PC-9 (cell line): ENCODE measurements around the gene PIN1. TPM values are rescaled to one million over a fixed set of nuclear protein-coding genes. Genes with fewer than 3 reads are reported as not detected.

Experiments
- BruUV-seq: library from RNA; stranded (reverse); fragments of 400-500 nt; replicated peaks from 2 replicates; lab custom pipeline; 2021; lab: Mats Ljungman, UMichigan
- CTCF ChIA-PET: fragments of 300-600 bp; sonication (Branson Sonifier 250); formaldehyde crosslinking; loops from one replicate; lab custom pipeline; 2022; ENCODE audit warnings: antibody characterized with exemption; lab: Charles Lee
- POLR2A ChIA-PET: fragments of 300-600 bp; sonication (Branson Sonifier 250); formaldehyde crosslinking; loops from one replicate; lab custom pipeline; 2022; ENCODE audit warnings: antibody characterized with exemption; ENCODE audit not compliant: unreplicated experiment; lab: Charles Lee
- DNase-seq, 2 experiments: peaks; one replicate each; pipeline versions ENCODE4 v3.0.0 to v3.0.0-alpha.2; 2015 to 2022; ENCODE audit warnings: mixed read lengths in 1 of 2
- H2AFZ ChIP-seq: fragments of 200-600 bp; sonication (generic); 2 replicates; pipeline ENCODE4 v1.8.1; 2017; ENCODE audit warnings: antibody characterized with exemption
- H3F3A ChIP-seq: fragments of 200-600 bp; sonication (generic); 2 replicates; pipeline ENCODE4 v1.8.1; 2017; ENCODE audit warnings: antibody characterized with exemption, mild to moderate bottlenecking, low read depth; ENCODE audit not compliant: insufficient read depth
- H3K27ac ChIP-seq: fragments of 200-600 bp; sonication (generic); 2 replicates; pipeline ENCODE4 v1.6.1; 2016; ENCODE audit warnings: mixed run types
- H3K27me3 ChIP-seq: fragments of 200-600 bp; sonication (generic); 2 replicates; pipeline ENCODE4 v1.6.1; 2016; ENCODE audit warnings: low read depth, mixed run types; ENCODE audit not compliant: insufficient read depth
- H3K36me3 ChIP-seq: fragments of 200-600 bp; sonication (generic); 2 replicates; pipeline ENCODE4 v1.6.1; 2016; ENCODE audit warnings: low read depth, mixed run types
- H3K4me1 ChIP-seq: fragments of 200-600 bp; sonication (generic); replicated peaks from 2 replicates; pipeline ENCODE4 v1.6.1; 2016; ENCODE audit warnings: mixed run types; ENCODE audit not compliant: insufficient read depth
- H3K4me2 ChIP-seq: fragments of 200-600 bp; sonication (generic); 2 replicates; pipeline ENCODE4 v1.6.1; 2017; ENCODE audit warnings: mixed run types
- H3K4me3 ChIP-seq: fragments of 200-600 bp; sonication (generic); 2 replicates; pipeline ENCODE4 v1.6.1; 2016; ENCODE audit warnings: mixed run types
- H3K79me2 ChIP-seq: fragments of 200-600 bp; sonication (generic); 2 replicates; pipeline ENCODE4 v1.6.1; 2017; ENCODE audit warnings: low read depth, mixed run types
- H3K9me2 ChIP-seq: fragments of 200-600 bp; sonication (generic); 2 replicates; pipeline ENCODE4 v1.8.1; 2017; ENCODE audit warnings: mild to moderate bottlenecking; ENCODE audit not compliant: insufficient read depth
- H3K9me3 ChIP-seq: fragments of 200-600 bp; sonication (generic); 2 replicates; pipeline ENCODE4 v1.8.1; 2016; ENCODE audit warnings: low read depth; ENCODE audit not compliant: insufficient read depth
- H4K20me1 ChIP-seq: fragments of 200-600 bp; sonication (generic); 2 replicates; pipeline ENCODE4 v1.8.1; 2017; ENCODE audit not compliant: insufficient read depth
- CTCF ChIP-seq: fragments of 200-600 bp; sonication (generic); conservative IDR thresholded peaks from 2 replicates; pipeline ENCODE4 v1.6.1; 2017; ENCODE audit warnings: mixed run types, antibody characterized with exemption, mild to moderate bottlenecking, moderate library complexity
- EZH2 ChIP-seq: fragments of 200-600 bp; sonication (generic); IDR thresholded peaks from 2 replicates; pipeline ENCODE4 v1.8.0; 2017; ENCODE audit warnings: antibody characterized with exemption, low read depth
- intact Hi-C: fragments of 100-400 bp; cut with micrococcal nuclease; formaldehyde crosslinking; loops from one replicate; pipeline ENCODE4 v1.10.0; 2022; ENCODE audit not compliant: unreplicated experiment
- total RNA-seq: library from RNA; stranded (reverse); gene quantifications from 2 replicates; pipeline ENCODE4 v1.2.3, GENCODE V29; 2021

Gene PIN1
- total RNA-seq, 1 experiment from 2014 or later: 74.1 TPM

DNA sequence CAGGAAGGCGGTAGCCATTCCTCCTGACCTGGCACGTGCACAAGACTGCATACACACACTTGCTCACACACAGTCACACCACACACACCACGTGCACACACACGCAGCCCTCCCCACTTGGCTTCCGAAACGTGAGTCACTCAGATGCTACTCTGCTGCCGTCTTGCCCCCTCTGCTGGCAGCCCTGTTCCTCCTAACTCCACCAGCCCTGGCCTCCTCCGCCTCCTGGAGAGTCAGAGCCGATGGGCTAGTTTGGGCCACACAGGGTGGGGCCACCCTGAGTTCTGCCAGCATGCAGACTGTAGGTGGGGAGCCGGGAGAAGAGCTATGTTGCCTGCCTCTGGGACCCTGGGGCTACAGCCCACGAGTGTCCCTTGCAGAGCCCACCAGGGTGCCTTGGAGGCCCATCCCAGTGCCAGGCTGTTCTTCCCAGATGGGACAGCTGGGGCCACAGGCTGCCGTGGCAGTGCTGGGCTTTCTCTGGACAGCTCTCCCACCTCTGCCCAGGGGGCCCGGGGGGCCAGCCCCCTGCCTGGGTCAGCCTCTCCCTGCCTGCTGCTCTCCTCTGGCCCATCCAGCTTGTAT is 12.1 kb downstream of the PIN1 start:
- Histone ChIP-seq H3K36me3 (peaks cover 5% of the 10 kb centered on the region; the same call in 1 of the 2 replicates), H3K4me3 (no peak overlapping the region), H3K27ac (no peak overlapping the region), H3K9me3 (peaks cover 4% of the 10 kb centered on the region; the same call in 1 of the 2 replicates), H3K4me1 (no peaks in the 10 kb centered on the region), H3K9me2 (no peaks in the 10 kb centered on the region), H3F3A (no peaks in the 10 kb centered on the region), H4K20me1 (0 out of 2 replicates have a peak, but pooled peaks cover 3% of the 10 kb centered on the region), H3K27me3 (no peaks in the 10 kb centered on the region), H3K79me2 (no peaks in the 10 kb centered on the region), H2AFZ (no peak overlapping the region), H3K4me2 (no peak overlapping the region)
- ChIA-PET CTCF (no interaction called here), POLR2A (no interaction called here)
- no TSS peak for BruUV-seq
- TF ChIP-seq EZH2 (no peak), CTCF (peak; percentile 56; the same call in 1 of the 2 replicates)
- intact Hi-C loops: loop anchor here (5.0 kb wide), 1 partner anchor 65 kb away; no protein-coding TSS in a partner anchor
- DNase-seq: peak in 1 of 2 experiments; percentile 41

DNA sequence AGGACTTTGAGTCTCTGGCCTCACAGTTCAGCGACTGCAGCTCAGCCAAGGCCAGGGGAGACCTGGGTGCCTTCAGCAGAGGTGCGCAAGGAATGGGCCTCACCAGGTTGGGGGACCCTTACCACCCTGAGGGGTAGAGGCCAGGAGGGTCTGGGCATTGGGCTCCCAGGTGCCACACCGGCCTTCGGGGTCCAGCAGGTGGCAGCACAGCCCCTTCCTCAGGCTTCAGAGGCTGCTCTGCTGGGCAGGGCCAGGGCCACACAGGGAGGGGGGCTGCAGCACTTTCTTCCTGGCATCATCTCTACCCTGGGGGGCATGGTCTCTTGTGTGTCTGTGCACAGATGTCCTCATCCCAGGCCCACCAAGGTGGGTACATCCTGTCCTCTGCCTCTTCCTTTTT is 12.9 kb downstream of the PIN1 start:
- H3K9me2 ChIP-seq: no peaks in the 10 kb centered on the region
- no peaks in the 10 kb centered on the region for H3K4me1 ChIP-seq
- no peak overlapping the region for H3K27ac ChIP-seq
- no TSS peak for BruUV-seq
- intact Hi-C loops: loop anchor here (5.0 kb wide), 1 partner anchor 64 kb away; no protein-coding TSS in a partner anchor
- CTCF ChIA-PET: interaction anchor here (0.5 kb wide), 1 partner anchor 260 kb away, joined by 3 read pairs; no protein-coding TSS in a partner anchor
- no peak overlapping the region for H3K4me2 ChIP-seq
- H3F3A ChIP-seq: no peaks in the 10 kb centered on the region
- H3K36me3 ChIP-seq: peaks cover 5% of the 10 kb centered on the region; the same call in 1 of the 2 replicates
- H4K20me1 ChIP-seq: 0 out of 2 replicates have a peak, but pooled peaks cover 3% of the 10 kb centered on the region
- peak in 1 of 2 experiments; percentile 29 for DNase-seq
- no peaks in the 10 kb centered on the region for H3K79me2 ChIP-seq
- no peak overlapping the region for H3K4me3 ChIP-seq
- peaks cover 4% of the 10 kb centered on the region; the same call in 1 of the 2 replicates for H3K9me3 ChIP-seq
- POLR2A ChIA-PET: no interaction called here
- no peak overlapping the region for H2AFZ ChIP-seq
- peak; percentile 77 for TF ChIP-seq CTCF
- TF ChIP-seq EZH2: no peak
- no peaks in the 10 kb centered on the region for H3K27me3 ChIP-seq

DNA sequence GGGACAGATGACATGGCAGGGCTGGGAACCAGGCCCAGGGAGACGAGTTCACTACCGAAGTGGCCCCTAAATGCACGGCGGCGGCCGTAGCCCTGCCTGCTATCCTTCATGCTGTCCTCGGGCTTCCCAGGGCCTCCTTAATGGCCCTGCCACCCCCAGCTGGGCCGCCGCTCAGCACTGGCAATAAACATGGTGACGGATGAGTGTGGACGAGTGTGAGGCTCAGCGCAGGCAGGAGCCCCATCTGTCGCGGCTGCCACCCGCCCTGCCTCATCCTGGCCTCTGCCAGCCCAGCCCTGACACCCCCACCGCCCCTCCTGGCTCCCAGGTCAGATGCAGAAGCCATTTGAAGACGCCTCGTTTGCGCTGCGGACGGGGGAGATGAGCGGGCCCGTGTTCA is 13.6 kb downstream of the PIN1 start:
- Histone ChIP-seq H4K20me1 (0 out of 2 replicates have a peak, but pooled peaks cover 3% of the 10 kb centered on the region), H3F3A (no peaks in the 10 kb centered on the region), H3K79me2 (no peaks in the 10 kb centered on the region), H3K4me3 (no peak overlapping the region), H3K9me2 (no peaks in the 10 kb centered on the region), H3K36me3 (no peaks in the 10 kb centered on the region), H3K27me3 (no peaks in the 10 kb centered on the region), H3K27ac (no peak overlapping the region), H3K9me3 (peaks cover 2% of the 10 kb centered on the region; the same call in 1 of the 2 replicates), H3K4me1 (no peaks in the 10 kb centered on the region), H3K4me2 (no peak overlapping the region), H2AFZ (no peak overlapping the region)
- CTCF ChIA-PET: no interaction called here
- POLR2A ChIA-PET: no interaction called here
- no peak for DNase-seq
- BruUV-seq: no TSS peak
- intact Hi-C loops: loop anchor here (5.0 kb wide), 1 partner anchor 64 kb away; no protein-coding TSS in a partner anchor
- TF ChIP-seq CTCF: no peak
- TF ChIP-seq EZH2: no peak
